NCI-H2171 treated with DMSO at 0.1 percent for 48 hours (cell line): ENCODE data around the gene SLC35B2.
A peak's percentile ranks its signal among the peaks of the same experiment; 100 is the strongest.

Experiments
- DNase-seq: peaks from one replicate; lab custom pipeline; 2025; lab: John Stamatoyannopoulos, UW

Gene SLC35B2

DNA sequence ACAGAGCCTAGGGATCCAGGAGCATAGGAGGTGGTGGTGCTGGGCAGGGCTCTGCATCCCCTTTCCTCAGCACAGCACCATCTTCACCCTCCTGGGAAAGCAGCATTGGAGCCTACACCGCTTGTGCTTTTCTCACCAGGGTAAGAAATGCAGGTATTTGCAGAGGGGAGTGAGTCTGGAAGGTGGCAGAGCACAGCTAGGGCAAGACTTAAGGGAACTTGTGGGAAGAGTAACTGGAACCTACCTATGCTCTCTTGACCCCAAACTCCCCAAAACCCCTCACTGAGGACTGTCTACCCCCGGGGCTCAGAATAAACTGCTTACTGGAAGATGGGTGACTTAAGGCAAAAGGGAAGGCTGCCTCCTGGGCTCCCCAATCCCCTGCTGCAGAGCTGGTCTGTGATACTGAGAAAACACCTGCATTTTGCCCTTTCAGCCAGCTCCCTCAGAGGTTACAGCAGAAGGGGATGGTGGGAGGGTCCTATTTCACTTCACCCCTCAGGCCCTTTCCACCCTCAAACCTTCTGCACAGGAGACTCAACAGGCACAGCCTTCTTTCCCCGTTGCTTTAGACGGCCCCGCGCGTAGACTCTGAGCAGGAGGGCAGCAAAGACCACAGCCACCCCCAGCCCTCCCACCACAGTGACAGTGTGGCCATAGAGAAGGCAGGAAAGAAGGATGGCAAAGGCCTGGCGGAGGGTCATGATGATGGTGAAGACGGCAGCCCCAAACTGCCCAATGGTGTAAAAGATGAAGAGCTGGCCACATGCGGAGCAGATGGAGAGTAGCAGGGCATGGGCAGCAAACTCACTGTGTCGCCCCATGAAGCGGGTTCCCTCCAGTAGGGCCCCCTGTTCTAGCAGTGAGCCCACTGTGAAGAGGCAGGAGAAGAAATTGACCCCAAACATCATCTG lies 2.9 kb downstream of the SLC35B2 start:
- no peak for DNase-seq

DNA sequence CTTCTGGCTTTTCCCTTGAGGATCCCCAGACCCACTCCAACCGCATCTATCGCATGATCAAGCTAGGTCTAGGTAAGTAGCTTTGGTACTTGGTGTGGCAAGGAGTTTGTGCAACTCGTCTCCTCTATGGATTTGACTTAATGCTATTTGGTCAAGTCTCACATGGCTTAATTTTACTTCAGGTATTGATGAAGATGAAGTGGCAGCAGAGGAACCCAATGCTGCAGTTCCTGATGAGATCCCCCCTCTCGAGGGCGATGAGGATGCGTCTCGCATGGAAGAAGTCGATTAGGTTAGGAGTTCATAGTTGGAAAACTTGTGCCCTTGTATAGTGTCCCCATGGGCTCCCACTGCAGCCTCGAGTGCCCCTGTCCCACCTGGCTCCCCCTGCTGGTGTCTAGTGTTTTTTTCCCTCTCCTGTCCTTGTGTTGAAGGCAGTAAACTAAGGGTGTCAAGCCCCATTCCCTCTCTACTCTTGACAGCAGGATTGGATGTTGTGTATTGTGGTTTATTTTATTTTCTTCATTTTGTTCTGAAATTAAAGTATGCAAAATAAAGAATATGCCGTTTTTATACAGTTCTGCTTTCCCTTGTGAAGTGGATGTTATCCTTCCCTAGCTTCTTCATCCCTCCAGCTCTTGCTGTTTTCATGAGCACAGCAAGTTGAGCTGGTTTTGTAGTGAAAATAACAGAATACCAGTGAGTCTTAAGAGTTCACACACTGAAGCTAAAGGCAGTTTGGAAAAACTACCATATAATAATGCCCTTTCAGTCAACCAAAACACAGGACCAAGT lies 3.8 kb downstream of the SLC35B2 start:
- peak; percentile 58 for DNase-seq

DNA sequence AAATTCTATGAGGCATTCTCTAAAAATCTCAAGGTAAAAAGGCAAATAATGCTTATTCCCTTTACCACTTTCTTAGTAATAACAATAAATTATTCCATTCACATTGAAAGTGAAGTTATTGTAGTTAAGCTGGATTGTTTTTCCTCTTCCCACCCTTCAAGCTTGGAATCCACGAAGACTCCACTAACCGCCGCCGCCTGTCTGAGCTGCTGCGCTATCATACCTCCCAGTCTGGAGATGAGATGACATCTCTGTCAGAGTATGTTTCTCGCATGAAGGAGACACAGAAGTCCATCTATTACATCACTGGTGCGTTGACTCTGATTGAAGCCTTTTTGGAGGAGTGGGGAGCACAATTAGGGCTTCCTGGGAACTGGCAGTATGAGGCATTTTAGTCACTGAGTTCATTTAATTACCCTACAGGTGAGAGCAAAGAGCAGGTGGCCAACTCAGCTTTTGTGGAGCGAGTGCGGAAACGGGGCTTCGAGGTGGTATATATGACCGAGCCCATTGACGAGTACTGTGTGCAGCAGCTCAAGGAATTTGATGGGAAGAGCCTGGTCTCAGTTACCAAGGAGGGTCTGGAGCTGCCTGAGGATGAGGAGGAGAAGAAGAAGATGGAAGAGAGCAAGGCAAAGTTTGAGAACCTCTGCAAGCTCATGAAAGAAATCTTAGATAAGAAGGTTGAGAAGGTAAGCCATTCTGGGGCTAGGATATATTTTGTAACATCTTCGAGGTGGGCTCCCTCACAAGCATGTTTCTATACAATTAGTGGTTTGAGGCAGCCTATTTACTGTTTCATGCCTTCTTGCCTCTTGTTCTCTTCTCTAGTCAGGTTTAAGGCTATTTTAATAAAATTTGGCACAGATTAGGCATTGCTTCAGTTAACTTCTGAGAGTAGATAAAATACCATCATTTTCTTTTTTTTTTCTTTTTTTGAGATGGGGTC lies 5.5 kb downstream of the SLC35B2 start:
- no peak for DNase-seq

DNA sequence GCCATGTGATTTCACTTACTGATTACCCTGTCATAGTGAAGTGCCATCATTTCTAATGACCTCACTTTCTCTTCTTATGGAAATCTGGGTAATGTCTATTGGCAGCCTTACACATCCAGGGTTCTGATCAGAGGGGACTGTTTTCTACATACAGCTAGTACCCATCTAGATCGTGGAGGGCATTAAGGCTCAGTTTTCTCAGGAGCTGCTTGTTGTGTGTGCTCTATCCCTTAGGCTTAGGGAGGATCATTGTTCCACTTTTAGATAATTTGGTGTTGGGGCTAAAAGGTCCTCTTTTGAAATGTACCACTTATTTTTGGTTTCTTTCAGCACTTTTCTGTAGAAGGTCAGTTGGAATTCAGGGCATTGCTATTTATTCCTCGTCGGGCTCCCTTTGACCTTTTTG lies 6.6 kb downstream of the SLC35B2 start:
- no peak for DNase-seq

DNA sequence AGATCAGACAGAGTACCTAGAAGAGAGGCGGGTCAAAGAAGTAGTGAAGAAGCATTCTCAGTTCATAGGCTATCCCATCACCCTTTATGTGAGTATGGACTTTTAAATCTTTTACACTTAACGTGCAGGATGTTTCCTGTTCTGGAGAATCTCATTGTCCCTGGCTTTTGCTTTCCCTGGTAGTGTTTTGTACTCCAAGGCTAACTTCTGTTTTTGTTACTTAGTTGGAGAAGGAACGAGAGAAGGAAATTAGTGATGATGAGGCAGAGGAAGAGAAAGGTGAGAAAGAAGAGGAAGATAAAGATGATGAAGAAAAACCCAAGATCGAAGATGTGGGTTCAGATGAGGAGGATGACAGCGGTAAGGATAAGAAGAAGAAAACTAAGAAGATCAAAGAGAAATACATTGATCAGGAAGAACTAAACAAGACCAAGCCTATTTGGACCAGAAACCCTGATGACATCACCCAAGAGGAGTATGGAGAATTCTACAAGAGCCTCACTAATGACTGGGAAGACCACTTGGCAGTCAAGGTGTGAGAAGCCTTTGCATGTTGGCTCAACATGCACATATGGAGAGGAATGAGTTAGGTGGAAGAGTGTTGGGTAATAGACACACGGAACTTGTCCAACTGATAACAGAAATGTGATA lies 7.1 kb downstream of the SLC35B2 start:
- no peak for DNase-seq

DNA sequence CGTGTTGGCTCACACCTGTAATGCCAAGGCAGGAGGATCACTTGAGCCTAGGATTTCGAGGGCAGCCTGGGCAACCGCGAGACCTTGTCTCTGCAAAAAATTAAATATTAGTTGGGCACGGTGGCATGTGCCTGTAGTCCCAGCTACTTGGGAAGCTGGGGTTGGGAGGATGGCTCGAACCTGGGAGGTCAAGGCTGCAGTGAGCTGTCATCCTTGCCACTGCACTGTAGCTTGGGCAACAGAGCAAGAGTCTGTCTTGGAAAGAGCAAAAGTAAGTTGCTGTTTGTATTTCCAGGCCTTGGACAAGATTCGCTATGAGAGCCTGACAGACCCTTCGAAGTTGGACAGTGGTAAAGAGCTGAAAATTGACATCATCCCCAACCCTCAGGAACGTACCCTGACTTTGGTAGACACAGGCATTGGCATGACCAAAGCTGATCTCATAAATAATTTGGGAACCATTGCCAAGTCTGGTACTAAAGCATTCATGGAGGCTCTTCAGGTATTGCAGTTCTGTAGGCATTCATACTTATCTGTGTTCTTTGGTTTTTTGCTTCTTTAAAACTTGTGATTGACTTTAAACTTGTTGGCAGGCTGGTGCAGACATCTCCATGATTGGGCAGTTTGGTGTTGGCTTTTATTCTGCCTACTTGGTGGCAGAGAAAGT lies 8.1 kb downstream of the SLC35B2 start:
- no peak for DNase-seq

DNA sequence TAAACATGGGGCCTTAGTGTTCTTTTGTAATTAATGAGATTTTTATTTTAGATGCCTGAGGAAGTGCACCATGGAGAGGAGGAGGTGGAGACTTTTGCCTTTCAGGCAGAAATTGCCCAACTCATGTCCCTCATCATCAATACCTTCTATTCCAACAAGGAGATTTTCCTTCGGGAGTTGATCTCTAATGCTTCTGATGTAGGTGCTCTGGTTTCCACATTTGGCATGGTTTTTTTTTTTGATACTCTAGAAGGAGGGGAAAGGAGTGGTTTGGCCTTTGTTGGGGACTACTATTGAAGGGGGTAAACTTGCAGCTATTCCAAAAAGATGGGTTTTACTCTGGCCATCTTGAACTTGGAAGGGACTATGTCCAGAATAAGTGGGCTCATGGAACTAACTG lies 8.7 kb downstream of the SLC35B2 start:
- DNase-seq = no peak

DNA sequence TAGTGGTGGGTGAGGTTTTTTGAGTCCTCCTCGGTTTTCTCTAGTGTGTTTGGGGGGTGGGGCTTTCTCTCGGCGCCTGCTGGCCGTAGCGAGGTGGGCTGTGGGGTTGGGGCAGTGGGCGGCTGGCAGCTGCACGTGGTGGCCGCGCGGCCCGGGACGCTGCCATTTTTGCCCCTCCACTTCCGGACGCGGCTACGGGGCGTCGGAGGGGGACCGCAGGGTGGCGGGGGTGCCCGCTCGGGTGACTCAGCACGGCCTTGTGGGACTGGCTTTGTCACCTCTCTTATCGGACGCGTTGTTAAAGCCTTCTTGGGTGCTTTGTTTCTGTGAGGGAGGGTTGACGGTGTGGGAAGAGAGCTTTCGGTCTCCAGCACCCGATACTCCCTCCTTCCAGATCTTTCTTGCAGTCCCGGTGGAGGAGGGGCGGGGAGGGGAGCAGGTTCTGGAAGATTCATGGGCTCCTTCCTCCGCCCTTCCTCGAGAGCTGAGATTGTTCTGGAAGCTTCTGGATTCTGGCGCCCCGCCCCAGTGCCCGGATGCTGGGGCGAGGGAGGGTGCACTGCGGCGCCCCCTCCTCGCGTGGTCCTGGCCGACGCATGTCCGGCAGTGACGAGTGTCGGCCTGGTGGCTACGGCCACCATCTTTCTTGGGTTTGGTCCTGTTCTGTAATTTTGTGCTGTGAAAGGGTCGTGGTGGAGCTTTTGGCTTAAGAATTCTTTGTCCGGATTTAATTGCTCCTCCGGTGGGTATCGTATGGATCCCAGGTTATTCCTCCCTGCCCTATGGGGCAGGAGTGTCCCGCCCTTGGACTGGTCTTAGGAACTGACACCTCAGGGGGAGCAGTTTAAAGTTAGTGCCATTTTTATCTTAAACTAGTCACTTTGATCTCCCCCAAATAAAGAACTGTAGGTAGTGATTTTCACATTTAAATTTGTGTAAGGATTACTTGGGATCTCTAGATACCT lies 9.7 kb downstream of the SLC35B2 start:
- peak; percentile 56 for DNase-seq

DNA sequence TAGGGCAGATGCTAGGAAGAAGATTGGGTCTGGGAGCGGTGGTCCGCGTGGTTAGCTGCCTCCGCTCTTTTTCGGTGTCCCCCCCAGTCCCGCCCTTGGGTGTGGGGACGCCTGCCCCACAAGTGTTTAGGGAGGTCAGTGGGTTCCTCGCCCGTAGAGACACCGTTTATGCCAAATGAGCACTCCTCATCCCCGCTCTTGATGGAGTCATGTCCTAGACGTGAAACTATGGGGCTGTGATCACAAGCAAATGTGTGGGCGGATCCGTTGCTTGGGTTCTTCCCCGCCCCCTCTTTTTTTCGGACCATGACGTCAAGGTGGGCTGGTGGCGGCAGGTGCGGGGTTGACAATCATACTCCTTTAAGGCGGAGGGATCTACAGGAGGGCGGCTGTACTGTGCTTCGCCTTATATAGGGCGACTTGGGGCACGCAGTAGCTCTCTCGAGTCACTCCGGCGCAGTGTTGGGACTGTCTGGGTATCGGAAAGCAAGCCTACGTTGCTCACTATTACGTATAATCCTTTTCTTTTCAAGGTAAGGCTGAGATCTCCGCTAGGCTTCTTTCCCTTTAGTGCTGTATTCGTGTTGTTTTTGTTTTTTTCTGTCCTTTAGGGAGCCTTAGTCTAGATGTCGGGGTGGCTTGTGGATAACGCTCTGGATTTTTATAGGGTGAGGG lies 10.5 kb downstream of the SLC35B2 start, which contains the start of gene HSP90AB1:
Gene HSP90AB1, plus strand, starts transcription at position 439 of the 675 bp plus-strand sequence. CDS start 1,529 bp downstream, outside the sequence.
- peak; percentile 97 for DNase-seq

DNA sequence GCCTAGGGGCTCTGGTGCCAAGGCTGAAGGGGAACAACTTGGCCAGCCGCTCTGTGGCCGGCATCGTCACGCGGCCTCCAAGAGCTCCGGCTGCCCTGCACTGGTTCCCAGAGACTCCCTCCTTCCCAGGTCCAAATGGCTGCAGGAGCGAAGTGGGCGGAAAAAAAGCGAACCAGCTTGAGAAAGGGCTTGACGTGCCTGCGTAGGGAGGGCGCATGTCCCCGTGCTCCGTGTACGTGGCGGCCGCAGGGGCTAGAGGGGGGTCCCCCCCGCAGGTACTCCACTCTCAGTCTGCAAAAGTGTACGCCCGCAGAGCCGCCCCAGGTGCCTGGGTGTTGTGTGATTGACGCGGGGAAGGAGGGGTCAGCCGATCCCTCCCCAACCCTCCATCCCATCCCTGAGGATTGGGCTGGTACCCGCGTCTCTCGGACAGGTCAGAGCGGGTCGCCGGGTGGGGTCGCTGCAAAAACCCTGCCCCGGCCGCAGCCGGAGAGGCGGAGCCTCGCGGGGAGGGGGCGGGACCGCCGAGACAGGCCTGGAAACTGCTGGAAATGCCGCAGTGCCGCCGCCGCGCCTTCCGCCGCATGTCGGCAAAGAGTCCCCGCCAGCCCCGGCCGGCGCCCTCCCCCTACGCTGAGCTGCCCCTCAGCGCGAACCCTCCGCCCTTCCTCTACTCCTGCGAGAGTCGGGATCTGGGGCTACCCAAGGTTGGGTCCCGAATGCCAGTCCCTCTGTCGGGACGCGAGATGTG lies 11.2 kb downstream of the SLC35B2 start:
- DNase-seq = peak; percentile 82

DNA sequence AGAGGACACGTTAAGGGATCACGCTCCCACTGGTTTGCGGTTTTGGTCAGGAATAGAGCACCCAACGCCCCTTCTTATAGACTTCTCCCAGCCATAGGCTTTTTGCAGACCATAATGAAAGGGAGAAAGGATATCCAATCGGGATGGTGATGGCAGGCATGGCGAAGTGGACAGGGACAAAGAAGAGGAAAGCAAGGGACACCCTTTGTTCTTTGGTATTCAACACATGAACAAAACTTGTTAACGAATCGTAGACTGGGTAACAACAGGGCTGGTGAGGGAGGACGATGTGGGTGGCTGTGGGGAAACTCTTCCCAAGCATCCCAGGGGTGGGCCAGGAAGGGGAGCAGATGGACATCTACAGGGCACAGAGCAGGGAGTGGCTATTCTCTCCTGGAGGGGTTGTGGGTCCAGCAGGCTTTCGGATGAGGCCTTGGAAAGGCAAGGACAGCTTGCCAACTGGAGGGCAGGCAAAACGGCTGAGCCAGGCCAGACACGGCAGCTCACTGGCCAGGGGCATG lies 11.9 kb downstream of the SLC35B2 start:
- no peak for DNase-seq

DNA sequence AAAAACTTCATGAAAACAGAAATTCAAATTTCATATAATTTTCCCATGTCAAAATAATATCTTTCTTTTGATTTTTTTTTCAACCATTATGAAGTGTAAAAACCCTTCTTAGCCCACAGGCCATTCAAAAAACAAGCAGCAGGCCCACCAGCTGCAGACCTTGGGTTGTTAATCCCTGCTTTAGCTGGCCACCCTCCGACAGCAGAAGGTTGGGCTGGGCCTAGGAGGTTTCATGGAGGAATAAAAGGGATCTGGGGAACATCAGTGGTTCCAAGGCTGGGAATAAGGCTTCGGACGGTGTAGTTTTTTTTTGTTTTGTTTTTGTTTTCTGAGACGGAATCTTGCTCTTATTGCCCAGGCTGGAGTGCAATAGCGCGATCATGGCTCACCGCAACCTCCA lies 14.0 kb downstream of the SLC35B2 start:
- no peak for DNase-seq

DNA sequence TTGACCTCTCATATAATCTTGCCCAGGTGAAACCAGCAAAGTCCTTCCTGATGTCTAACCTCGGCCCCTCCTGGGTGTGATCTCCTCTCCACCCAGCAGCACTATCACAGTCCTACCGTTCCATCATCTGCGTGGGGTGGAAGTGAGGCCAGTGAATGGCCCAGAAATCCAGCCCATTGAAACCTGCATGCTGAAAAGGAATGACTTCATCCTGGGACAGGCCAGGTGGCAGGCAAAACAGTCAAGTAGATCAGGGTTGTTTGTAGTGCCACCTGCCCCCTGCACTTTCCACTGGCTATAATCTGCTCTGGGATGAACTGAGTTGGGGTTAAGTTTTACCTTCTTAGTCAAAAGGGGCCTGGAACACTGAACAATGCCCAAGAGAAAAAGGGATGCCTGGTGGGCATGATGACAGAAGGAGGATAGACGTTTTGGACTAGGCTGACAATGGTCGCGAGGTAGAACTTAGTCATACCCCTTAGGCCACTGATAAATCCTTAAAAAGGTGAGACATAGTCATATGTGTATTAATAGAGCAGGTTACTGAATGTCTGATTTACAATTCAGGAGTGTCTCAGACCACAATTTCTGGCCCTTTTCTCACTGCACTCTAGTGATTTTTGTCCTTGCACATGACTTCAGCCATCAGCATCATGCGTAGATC lies 18.5 kb downstream of the SLC35B2 start:
- peak; percentile 37 for DNase-seq

DNA sequence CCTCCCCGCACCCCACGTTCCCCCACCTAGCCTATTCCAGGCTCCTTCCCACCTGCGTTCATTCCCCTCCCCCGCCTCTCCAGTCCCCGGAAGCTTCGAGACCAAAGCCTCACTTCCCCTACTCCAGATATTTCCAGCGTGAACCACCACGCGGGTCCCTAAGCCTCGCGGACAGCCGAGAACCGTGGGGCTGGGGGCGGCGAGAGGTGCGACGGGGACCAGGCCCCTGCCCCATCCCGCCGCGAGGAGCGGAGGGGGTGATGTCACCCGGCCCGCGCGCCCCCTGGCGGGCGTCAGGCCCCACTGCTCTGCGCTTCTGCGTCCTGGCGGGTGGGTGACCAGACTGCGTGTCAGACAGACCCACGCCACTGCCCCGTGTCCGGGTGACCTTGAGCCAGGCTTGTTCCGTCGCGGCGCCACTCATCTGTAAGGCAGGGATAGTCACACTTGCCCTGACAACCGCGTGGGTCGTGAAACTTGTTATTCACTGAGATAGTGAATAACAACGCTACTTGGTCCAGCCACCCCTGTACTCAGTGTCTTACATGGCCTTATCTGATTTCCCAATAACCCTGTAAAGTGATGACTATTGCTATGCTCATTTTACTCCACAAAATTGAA lies 19.4 kb downstream of the SLC35B2 start:
- DNase-seq = peak; percentile 71

DNA sequence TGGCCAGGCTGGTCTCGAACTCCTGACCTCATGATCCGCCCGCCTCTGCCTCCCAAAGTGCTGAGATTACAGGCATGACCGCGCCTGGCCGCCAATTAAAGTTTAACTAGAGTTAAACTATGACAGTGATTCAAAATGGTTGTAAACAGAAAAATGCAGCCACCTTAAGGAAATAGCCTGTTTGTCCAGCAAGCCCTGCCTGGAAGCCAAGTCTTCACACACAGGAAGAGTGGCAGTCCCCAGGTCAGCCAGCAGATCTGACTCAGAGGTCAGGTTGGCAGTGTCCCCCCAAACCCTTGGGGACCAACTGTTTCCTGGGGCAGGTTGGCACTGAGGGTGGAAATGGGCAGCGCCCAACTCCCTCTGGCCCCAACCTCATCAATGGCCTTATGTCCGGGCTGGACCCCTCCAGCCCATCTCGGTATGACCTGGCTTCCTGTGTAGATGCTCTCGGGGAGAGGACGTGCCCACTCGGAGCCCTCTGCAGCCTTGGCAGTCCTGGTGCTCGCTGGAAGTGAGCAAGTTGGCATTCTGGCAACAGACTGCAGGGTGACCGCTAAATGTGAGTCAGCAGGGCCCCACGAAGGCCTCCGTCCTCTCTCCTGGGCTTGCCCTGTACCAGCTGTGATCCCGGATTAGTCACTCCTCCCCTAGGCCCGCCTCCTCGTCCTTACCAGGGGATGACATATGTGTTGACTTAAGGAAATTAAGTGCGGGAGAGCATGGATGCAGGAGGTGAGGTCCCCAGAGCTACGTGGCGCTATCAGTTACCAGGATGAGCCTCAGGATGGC lies 20.1 kb downstream of the SLC35B2 start:
- DNase-seq = peak; percentile 91

DNA sequence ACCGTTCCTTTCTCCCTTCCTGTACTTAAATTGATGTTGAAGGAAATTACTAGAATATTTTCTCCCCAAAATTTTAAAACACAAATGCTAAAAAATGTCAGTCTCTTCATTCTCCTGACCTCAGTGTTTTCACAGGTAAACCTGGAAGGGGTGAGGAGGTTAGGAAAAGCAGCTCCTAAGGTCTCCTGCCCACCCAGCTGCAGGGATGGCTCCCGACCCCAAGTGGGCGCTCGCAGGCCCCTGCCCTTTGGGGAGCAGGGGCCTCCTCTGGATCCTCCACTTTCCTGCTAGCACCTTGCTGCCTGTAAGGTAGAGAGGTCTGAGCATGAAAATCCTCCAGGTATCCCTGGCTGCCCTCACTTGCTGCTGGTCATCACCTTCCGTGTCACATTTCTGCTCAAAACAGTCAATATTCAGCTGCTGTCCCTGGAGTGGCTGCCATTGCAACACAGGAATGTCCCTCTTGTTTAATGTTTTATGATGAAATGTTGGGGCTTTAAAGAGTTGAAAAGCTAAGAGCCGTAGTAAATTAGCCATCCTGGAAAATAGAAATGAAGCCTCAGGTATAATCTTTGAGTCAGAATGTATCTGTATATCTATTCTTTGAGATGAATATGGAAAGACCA lies 21.3 kb downstream of the SLC35B2 start:
- no peak for DNase-seq
